Hematopoietic multipotent progenitor cell (in vitro differentiated cells): ENCODE measurements around the gene CACNG5. TPM values are rescaled to one million over a fixed set of nuclear protein-coding genes. Genes with fewer than 3 reads are reported as not detected.

Experiments used
- DNase-seq, 3 donors: peaks; one replicate each; pipeline ENCODE4 v3.0.0-alpha.2; 2011 to 2015; ENCODE audit warnings: low read depth in 2 of 3, low spot score in 2 of 3
- total RNA-seq: library from RNA; depleted of rRNA; stranded (reverse); fragments of >200 nt; gene quantifications from one replicate; pipeline ENCODE4 v1.2.3, GENCODE V29; 2012

CACNG5 gene, protein sequence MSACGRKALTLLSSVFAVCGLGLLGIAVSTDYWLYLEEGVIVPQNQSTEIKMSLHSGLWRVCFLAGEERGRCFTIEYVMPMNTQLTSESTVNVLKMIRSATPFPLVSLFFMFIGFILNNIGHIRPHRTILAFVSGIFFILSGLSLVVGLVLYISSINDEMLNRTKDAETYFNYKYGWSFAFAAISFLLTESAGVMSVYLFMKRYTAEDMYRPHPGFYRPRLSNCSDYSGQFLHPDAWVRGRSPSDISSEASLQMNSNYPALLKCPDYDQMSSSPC
- total RNA-seq, result not detected

DNA sequence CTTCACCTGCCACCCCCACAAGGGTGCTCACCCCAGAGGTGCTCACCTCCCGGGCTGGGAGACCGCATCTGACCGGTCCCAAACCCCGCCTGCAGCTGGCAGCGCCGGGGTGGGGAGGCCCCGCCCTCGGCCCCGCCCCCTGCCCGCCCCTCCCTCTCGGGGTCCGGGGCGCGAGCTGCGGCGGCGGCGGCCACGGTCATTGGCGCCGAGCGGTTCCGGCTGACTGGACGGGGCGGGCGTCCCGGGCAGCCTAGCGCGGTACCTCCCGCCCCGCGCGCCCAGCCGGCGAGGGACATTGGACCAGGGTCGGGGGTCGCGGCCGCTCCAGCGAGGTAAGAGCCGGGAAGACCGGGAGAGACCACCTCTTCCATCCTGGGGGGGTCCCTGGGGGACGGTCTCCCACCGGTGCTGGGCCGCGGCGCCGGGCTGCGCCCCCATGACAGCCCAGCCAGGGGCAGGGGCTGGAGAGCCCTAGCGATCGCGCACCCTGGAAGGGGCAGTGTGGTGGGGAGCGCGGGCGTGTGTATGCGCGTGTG, at the start of gene CACNG5:
TSS of gene CACNG5 (plus strand) at position 199 of the 536 bp plus-strand sequence. CDS start 42,216 bp downstream, outside the sequence.
- DNase-seq, result no peak

DNA sequence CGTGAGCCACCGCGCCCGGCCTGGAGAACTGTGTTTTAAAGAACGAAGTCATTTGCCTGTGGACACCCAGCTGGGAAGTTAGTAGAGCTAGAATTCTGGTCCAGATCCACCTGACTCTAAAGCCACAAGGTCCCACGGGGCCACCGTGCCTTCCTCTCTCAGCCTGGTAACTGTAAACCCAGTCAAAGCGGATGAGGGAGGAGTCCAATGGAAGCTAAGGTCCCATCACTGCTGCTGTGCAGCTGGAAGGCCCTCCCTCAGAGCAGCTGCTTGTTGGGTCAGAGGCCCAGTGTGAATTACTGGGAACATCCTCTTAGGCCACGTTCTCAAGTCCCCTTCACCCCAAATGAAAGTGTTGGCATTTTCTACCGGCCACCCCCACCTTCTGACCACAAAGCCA, 48.8 kb upstream of the CACNG5 start:
- DNase-seq, result no peak

GRCh38 chr17:66787914-66788313, 47.0 kb upstream of the CACNG5 start:
- no peak for DNase-seq

DNA sequence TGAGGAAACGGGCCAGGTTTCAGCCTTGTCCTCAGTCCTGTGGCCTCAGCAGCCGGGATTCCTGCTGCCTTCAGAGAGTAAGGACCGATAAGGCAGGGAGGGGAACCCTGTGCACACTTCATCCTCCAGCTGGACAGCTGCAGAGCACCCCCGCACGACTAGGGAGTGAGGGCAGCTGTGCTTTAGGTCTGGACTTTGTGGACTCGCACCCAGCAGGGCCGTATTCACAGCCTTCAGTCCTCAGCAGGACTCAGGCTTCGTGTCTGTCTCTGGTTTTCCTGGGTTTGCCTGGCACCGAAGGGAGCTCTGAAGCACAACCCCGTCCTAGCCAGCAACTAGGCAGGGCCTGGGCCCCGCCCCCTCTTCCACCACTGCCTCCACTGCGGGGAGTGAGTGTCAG, 45.8 kb upstream of the CACNG5 start:
- DNase-seq, result no peak

DNA sequence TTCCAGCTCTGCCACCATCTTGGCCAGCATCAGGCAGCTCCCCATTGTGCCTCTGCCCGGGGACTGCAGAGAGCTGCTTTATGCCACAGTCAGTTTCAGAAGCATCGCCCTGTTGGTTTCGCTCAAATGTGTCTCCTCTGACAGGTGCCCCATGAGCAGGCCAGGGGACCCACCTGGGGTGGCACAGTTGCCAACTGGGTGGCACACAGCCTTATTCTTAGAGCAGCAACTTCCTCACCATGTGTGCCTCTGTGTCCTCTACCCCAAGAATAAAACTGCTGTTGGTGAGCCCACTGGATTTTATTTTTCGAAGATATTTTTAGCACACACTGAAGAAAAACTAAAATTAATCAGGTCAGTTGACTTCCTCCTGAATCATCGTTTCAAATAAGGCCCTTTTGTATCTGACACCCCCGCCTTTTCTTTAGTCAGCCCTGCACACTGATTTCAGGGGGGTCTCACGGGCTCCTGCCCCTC, 44.9 kb upstream of the CACNG5 start:
- DNase-seq, result no peak

- no peak for DNase-seq
Observed at GRCh38 chr17:66790501-66791061, 44.3 kb upstream of the CACNG5 start.

GRCh38 chr17:66791347-66791746, 43.6 kb upstream of the CACNG5 start:
- peak in 2 of 3 donors; percentile 23 to 69 for DNase-seq

DNA sequence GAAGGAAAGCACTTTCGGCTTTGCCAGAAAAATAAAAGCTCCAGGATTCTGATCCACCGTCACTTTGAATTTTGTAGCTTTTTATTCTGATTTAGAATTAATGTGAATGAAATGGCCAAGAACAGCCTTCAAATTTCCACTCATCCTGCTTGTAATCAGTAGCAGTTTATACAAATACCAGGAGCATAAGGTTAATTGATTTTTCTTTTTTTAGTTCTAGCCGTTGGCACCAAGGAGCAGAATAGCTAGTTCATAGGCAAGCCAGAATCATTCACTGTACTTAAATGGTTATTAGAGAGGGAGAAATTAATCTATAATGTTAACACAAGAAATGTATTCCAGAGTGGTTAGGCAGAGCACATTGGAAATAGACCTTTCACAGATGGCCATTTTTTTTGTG, 41.1 kb upstream of the CACNG5 start:
- DNase-seq, result no peak

DNA sequence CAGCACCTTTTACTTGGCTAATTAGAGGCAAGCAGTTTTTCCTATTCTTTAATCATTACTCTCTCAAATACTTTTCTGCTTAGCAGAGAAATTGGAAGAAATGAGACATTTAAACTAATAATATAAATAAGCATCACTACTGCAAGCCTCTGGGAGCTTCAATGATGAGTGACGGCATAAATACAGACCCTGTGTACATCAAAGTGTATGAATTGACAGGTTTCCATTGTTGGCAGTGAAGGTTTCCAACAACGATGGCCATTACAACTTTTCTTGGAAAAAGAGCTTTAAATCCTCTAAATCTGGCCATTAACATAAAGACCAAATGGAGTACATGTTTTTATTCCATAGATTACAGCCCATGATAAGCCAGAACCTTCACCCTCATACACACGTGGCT, 39.4 kb upstream of the CACNG5 start:
- DNase-seq, result no peak

- no peak for DNase-seq
Observed at GRCh38 chr17:66799849-66800537, 34.9 kb upstream of the CACNG5 start.

DNA sequence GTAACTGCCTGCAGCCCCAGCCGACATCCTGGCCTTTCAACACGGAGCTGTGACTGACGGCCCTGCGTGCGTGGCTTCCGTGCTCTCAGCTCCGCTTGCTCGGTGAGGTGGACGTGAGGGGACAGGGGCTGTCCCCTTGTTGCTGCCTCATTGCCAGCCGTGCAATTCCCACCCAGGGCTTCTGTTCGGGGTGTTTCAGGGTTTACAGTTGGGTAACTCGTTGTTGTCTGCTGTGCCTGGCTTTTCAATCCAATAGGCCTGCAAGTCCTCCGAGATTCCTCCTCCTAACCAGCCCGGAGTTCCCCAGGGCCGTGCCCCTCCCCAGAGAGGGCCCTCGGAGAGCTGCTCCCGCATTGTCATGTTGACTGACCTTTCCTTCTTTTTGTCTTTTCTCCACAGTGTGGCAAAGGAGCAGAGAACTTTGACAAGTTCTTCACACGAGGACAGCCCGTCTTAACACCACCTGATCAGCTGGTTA, 31.4 kb upstream of the CACNG5 start:
- DNase-seq, result no peak

- DNase-seq, result no peak
Observed at GRCh38 chr17:66805567-66805966, 29.4 kb upstream of the CACNG5 start.

DNA sequence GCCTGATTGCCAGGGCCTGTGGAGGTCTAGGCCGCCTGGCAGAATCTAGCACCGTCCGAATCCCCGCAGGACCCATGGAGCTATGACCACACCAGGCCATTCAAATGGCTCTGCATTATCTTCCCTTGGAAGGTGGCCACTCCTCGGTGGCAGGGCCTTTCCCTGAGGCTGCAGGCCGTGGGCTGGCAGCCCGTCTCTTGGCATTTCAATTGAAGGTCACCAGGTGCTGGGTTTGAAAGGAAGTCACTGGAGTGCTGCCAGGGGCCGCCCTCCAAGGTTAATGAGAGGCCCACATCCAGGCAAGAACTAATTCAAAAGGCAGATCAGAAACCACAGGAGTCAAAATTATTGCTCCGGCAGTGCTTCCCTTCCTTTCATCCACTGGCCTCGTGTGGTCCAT, 27.7 kb upstream of the CACNG5 start:
- no peak for DNase-seq

DNA sequence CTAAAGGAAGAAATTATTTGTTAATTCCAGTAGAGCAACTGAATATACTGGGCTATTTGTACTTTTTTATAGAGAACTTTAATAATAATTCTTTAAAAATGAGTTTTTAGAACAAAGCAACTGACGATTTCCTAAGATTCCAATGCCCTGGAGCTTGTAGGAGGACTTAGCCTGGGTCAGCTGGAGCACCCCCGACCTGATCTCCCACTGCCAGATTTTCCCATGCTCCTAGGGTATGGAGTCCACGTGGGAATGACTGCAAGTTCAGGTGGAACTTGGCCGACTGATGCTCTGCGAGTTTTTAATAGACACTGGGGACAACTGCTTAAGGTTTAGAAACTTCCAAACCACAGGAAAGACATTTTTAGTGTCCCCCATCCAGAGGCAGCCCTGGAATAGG, 25.5 kb upstream of the CACNG5 start:
- DNase-seq, result no peak

DNA sequence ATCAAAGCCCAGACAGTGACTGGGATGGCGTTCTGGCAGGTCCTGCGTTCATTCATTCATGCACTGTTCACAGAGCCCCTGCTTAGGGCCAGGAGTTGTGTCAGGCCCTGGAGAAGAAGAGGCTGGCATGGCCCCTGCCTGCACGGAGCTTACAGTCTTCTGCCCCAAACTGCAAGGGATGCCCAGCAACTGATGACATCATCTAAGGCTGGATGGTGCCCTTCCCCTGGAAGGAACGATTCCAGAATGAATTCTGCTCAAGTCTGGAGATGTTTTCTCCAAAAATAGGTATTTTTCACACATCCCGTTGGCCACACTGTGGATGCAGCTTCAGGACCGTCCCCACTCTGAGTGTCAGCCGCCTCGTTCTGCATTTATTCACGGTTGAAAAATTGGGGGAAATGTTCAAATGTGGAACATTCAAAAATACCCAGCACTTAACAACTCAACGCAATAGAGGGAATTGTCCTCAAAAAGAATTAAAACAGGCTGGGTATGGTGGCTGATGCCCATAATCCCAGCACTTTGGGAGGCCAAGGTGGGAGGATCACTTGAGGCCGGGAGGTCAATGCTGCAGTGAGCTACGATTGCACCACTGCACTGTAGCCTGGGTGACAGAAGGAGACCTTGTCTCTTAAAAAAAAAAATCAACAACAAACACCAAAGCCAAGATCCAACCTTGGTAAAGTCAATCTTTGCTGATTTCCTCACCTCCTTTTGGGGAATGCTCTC, 23.8 kb upstream of the CACNG5 start:
- no peak for DNase-seq

DNA sequence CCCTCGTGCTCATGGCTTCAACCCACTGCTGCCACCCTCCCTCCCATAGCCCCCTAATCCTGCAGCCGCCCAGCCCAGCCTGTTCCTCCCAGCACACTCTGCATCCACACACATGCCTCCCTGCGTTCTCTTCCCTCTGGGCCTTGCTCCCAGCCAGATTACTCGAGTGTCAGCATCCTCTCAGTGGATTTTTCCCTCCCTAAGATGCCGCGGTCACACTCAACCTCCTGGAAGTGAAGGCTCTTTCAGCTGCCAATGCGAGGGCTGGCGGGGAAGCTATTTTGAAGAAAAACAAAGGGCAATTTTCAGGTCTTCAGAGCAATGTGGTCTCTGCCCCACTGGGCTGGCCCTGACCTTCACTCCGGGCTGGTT, 23.2 kb upstream of the CACNG5 start:
- DNase-seq, result no peak

DNA sequence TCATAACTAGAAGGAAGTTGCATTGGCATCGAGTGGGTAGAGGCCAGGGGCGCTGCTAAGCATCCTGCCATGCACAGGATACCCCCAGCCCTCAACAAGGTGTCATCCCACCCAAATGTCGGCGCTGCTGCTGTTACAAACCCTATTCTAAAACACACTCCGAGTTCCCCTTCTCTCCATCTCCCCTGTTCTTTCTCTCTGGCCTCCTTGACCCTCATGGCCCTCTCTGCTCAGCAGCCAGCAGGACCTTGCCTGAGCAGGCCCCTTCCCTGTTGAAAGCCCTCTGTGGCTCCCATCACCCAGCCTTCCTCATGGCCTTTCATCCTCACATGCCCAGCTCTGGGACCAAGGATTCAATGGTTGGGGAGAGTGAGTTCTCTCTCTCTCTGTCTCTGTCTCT, 22.3 kb upstream of the CACNG5 start:
- no peak for DNase-seq

GRCh38 chr17:66813296-66813695, 21.6 kb upstream of the CACNG5 start:
- DNase-seq, result no peak

DNA sequence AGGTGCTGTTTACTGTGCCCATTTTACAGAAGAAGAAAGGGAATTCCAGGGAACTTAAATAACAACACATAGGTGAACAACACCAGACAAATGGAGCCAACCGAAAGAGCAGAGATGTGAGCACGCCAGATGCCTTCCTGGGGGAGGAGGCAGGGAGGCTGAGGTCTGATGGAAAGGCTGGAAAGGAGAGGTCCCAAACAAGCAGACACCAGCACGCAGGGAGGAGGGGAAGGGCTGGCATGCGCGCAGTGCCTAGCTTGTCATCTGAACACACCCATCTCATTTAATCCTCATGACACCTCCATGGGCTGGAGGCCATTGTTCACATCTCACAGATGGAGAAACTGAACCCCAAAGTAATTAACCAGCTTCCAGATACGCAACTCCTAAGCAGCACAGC, 20.9 kb upstream of the CACNG5 start:
- no peak for DNase-seq

GRCh38 chr17:66814570-66814969, 20.3 kb upstream of the CACNG5 start:
- DNase-seq, result no peak

- no peak for DNase-seq
Observed at GRCh38 chr17:66817750-66818149, 17.2 kb upstream of the CACNG5 start.
